BJ (cell line): ENCODE data around the gene IL12A. TPM values are rescaled to one million over a fixed set of nuclear protein-coding genes. Genes with fewer than 3 reads are reported as not detected.

Source experiments
- CTCF ChIA-PET: fragments of 350-600 bp; formaldehyde crosslinking; extraction: SDS; loops from one replicate; lab custom pipeline; 2021; ENCODE audit warnings: antibody characterized with exemption, inconsistent platforms; lab: Yijun Ruan, JAX
- POLR2A ChIA-PET: fragments of 300-600 bp; sonication (Branson Sonifier 250); formaldehyde crosslinking; extraction: SDS; loops from one replicate; lab custom pipeline; 2021; ENCODE audit warnings: antibody characterized with exemption; lab: Charles Lee
- DNase-seq: peaks from one replicate; pipeline ENCODE4 v3.0.0-alpha.2; 2011; ENCODE audit warnings: low read depth
- H3K27me3 ChIP-seq: 2 replicates; pipeline ENCODE4 v1.6.0; 2011; ENCODE audit warnings: low read length; ENCODE audit not compliant: control insufficient read depth, insufficient read depth
- H3K36me3 ChIP-seq: 2 replicates; pipeline ENCODE4 v1.5.1; 2011; ENCODE audit warnings: low read length; ENCODE audit not compliant: control insufficient read depth, insufficient read depth
- H3K4me3 ChIP-seq: 2 replicates; pipeline ENCODE4 v1.5.1; 2011; ENCODE audit warnings: low read depth, mild to moderate bottlenecking, control low read depth, low read length
- polyA plus RNA-seq: library from polyadenylated mRNA; depleted of rRNA; stranded (reverse); fragments of >200 nt; gene quantifications from 2 replicates; pipeline ENCODE4 v1.2.3, GENCODE V29; 2011
- TF ChIP-seq, protein P1 (sequence below): IDR thresholded peaks from 2 replicates; pipeline ENCODE4 v1.5.1; 2011; ENCODE audit warnings: low read depth, mild to moderate bottlenecking, control low read depth, inconsistent platforms, low read length, moderate library complexity; ENCODE audit not compliant: insufficient read depth

IL12A gene
- polyA plus RNA-seq, 1 experiment = 0.50 TPM

DNA sequence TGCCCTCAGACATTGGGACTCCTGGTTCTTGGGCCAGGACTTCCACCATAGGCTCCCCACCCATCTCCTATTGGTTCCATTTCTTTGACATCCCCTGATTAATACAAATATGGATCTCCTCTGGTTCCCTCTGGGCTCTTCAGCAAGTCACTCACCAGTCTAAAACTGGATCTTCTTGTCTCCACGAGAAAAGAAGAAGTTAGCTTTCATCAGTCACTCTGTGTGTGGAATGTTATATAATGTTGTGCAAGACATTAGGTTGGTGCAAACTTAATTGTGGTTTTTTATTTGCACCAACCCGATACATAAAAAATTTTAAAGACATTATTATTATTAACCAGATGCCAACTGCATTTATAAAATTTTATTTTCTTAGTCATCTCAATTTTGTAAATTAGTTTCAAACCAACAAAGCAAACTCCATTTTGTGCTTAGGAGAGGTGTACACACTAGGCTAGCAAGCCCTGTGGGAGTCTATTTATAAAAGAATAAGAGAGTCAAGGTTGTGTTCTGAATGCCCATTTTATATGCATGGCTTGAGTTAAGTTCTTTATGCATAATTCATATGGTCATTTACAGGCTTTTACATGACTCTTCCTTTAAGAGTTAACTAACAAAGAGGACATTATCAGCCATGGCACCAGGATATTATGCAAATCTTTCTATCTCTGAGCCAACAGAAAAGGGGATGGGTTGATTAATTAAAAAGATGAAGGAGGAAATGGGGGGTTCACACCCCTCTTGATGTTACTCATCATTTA, 35.1 kb upstream of the IL12A start:
- TF ChIP-seq, protein P1, sequence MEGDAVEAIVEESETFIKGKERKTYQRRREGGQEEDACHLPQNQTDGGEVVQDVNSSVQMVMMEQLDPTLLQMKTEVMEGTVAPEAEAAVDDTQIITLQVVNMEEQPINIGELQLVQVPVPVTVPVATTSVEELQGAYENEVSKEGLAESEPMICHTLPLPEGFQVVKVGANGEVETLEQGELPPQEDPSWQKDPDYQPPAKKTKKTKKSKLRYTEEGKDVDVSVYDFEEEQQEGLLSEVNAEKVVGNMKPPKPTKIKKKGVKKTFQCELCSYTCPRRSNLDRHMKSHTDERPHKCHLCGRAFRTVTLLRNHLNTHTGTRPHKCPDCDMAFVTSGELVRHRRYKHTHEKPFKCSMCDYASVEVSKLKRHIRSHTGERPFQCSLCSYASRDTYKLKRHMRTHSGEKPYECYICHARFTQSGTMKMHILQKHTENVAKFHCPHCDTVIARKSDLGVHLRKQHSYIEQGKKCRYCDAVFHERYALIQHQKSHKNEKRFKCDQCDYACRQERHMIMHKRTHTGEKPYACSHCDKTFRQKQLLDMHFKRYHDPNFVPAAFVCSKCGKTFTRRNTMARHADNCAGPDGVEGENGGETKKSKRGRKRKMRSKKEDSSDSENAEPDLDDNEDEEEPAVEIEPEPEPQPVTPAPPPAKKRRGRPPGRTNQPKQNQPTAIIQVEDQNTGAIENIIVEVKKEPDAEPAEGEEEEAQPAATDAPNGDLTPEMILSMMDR = no peak
- Histone ChIP-seq H3K4me3 (no peak overlapping the region), H3K36me3 (no peaks in the 10 kb centered on the region), H3K27me3 (no peaks in the 10 kb centered on the region)
- ChIA-PET CTCF (interaction anchor here (1.2 to 2.9 kb wide), 5 partner anchors 11 to 35 kb away, joined by 3 to 12 read pairs (median 7); partner anchors contain the start of gene IL12A), POLR2A (no interaction called here)
- no peak for DNase-seq

DNA sequence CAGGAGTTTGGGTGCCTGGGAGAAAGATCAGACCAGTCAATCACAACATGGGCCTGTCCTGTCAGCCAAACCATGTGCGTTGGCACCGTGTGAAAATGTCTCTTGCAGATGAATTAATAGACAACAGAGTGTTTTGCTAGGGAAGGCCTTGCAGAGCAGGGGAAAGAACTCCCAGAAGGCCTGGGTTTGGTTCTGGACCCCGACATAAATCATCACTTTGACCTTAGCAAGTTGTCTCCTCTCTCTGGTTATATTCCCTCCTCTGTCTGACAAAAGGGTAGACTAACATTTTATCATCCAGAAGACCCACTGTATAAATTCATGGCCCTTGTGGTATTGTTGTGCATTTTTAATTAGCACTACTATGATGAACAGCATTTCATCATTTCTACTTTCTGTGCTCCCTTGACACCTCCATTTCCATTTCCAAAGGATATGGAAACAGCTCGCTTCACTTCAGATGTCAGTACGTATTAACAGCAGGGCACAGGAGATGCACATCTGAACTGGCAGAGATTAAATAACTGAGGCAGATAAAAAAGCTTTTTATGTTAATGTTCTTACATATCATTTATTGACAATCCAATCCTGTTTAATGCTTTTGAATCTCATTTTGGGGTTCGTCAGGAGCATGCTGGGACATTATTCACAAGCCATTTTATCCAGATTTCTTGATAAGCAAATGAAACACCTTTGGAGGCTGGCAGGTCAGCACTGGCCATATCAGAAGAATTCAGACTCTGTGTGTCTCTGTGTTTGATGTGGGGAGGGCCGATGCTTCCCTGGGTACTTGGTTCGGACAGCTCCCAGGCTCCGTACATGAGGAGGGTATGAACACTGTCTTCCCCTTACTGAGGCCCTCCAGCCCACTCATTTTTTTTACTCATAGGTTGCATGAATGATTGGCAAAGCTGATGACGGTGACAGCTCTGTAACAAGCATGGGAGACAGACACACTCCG, 28.2 kb upstream of the IL12A start:
- DNase-seq = no peak
- TF ChIP-seq, protein P1 = no peak
- ChIA-PET CTCF (interaction anchor here (0.9 to 3.8 kb wide), 3 partner anchors 13 to 38 kb away, joined by 3 to 22 read pairs (median 3); partner anchors contain the start of gene IL12A), POLR2A (no interaction called here)
- Histone ChIP-seq H3K4me3 (no peak overlapping the region), H3K36me3 (no peaks in the 10 kb centered on the region), H3K27me3 (no peaks in the 10 kb centered on the region)

DNA sequence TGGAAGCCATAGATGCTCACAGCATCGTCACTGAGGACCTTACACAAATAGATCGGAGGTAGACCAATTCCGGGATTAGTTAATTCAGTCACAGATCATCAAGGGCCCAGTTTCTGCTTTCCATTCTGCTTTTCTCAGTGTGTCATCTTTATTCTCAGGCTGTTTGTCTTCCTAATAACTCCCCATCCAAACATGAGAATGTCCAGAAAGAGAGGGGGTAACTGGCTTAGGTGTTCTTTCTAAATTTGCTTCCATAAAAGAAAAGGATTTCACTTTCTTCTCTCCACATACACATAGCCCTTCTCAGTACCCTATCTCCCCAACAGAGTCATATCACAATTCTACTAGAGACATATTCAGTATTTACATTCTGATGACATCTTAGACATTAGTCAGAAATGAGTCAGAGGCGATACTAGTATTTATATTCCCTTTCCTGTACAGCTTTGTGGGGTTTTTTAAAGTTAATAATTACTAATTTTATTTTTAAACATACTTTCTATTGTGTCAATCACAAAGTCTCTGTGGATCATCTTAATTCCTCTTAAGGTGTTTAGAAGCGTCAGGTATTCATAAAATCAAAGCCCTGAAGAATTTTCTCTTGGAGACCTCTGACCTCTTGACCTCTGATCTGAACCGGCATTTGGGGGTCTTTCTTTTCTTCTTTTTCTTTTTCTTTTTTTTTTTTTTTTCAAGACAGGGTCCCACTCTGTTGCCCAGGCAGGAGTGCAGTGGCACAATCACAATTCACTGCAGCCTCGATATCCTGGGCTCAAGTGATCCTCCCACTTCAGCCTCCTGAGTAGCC, 24.3 kb upstream of the IL12A start:
- TF ChIP-seq, protein P1 = no peak
- Histone ChIP-seq H3K36me3 (no peaks in the 10 kb centered on the region), H3K27me3 (no peaks in the 10 kb centered on the region), H3K4me3 (no peak overlapping the region)
- no peak for DNase-seq
- ChIA-PET CTCF (interaction anchor here (0.6 kb wide), 1 partner anchor 23 kb away, joined by 3 read pairs; no protein-coding TSS in a partner anchor), POLR2A (no interaction called here)

DNA sequence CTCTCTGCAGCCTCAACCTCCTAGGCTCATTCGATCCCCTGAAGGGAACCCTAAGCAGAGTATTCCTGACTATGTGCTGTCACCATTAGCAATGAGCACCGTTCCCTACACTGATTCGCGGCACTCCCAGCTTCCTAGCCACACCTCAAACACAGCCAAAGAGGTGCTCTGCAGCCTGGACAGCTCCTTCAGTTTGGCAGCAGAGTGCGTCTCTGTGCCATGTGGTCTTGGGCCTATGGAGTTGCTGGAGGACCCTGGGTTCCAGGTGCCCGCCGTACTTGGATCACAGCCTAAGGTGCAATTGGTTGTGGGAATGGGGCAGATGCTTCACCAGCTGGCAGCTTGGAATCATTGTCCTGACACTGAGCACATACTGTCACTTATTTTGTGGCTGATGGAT, 17.3 kb upstream of the IL12A start:
- POLR2A ChIA-PET = no interaction called here
- no peak for DNase-seq
- CTCF ChIA-PET = no interaction called here
- H3K36me3 ChIP-seq = no peaks in the 10 kb centered on the region
- TF ChIP-seq, protein P1 = no peak
- no peaks in the 10 kb centered on the region for H3K27me3 ChIP-seq
- no peak overlapping the region for H3K4me3 ChIP-seq
